ENCODE data around the gene KRT82.
"Not testable (repeated sequence)": the region's sequence is repeated elsewhere in the genome, so short reads cannot be mapped to it uniquely, and the experiment has no call there.

The KRT82 gene

GRCh38 chr12:52413202-52413601, 7.1 kb upstream of the KRT82 start:
- no peak for DNase-seq (ENCODE audit: low read depth)
- TF ChIP-seq CTCF (IDR thresholded peaks at IDR 0.05; ENCODE audit: control insufficient read depth, extremely low read depth, insufficient read depth): no peak
- H3K4me3 ChIP-seq (ENCODE audit: low read depth, low read length): no peak overlapping the region

- no peak for TF ChIP-seq CTCF (IDR thresholded peaks at IDR 0.05; ENCODE audit: control insufficient read depth, extremely low read depth, insufficient read depth)
- DNase-seq (ENCODE audit: low read depth): no peak
- H3K4me3 ChIP-seq (ENCODE audit: low read depth, low read length): no peak overlapping the region
Observed at GRCh38 chr12:52411815-52412214, 5.7 kb upstream of the KRT82 start.

GRCh38 chr12:52410589-52411248, 4.6 kb upstream of the KRT82 start:
- DNase-seq (ENCODE audit: low read depth); H3K4me3 ChIP-seq (ENCODE audit: low read depth, low read length): not testable (repeated sequence)

- H3K4me3 ChIP-seq (ENCODE audit: low read depth, low read length): no peak overlapping the region
- TF ChIP-seq CTCF (IDR thresholded peaks at IDR 0.05; ENCODE audit: control insufficient read depth, extremely low read depth, insufficient read depth): no peak
- DNase-seq (ENCODE audit: low read depth): no peak
Observed at GRCh38 chr12:52407918-52408317, 1.8 kb upstream of the KRT82 start.

GRCh38 chr12:52404951-52405350, 1.2 kb downstream of the KRT82 start:
- no peak overlapping the region for H3K4me3 ChIP-seq (ENCODE audit: low read depth, low read length)
- DNase-seq (ENCODE audit: low read depth): no peak
- no peak for TF ChIP-seq CTCF (IDR thresholded peaks at IDR 0.05; ENCODE audit: control insufficient read depth, extremely low read depth, insufficient read depth)

GRCh38 chr12:52403561-52403960, 2.6 kb downstream of the KRT82 start:
- no peak for DNase-seq (ENCODE audit: low read depth)
- TF ChIP-seq CTCF (IDR thresholded peaks at IDR 0.05; ENCODE audit: control insufficient read depth, extremely low read depth, insufficient read depth): no peak
- no peak overlapping the region for H3K4me3 ChIP-seq (ENCODE audit: low read depth, low read length)

- no peak overlapping the region for H3K4me3 ChIP-seq (ENCODE audit: low read depth, low read length)
- DNase-seq (ENCODE audit: low read depth): no peak
- TF ChIP-seq CTCF (IDR thresholded peaks at IDR 0.05; ENCODE audit: control insufficient read depth, extremely low read depth, insufficient read depth): no peak
Observed at GRCh38 chr12:52402873-52403540, 3.1 kb downstream of the KRT82 start.

All from LNCaP clone FGC (cell line).